ENCODE data around the gene MAN2B2.
"Not testable (repeated sequence)": the region's sequence is repeated elsewhere in the genome, so short reads cannot be mapped to it uniquely, and the experiment has no call there.

Gene MAN2B2

DNA sequence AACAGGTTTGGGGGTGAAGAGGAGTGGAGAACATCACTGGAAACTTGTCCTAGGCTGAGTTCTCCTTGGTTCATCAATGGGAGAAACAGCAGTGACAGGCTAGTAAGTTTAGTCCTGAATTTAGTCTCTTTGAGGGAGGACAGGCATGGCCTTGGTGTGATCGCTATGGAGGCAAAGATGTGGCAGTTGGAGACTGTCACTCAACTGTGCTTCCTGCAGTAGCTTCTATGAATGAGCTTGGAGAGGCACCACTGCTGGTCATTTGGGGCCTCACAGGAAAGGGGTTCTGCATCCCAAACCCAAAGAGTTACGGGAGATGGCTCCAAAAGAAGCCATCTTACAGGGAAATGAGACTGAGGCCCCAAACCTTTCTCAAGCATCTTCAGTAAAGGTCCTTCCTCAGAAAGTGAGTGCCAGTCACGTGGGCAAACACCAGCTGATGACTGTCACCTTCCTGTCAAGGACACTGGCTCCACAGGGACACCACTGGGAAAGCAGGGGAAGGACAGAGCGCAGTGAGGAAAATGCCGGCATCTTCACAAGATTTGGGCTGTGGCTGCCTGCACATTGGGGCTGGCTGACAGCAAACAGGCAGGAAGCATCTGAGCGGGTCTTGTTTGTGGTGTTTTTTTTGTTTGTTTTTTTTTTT lies 72.7 kb downstream of the MAN2B2 start:
- TF ChIP-seq, protein P1, sequence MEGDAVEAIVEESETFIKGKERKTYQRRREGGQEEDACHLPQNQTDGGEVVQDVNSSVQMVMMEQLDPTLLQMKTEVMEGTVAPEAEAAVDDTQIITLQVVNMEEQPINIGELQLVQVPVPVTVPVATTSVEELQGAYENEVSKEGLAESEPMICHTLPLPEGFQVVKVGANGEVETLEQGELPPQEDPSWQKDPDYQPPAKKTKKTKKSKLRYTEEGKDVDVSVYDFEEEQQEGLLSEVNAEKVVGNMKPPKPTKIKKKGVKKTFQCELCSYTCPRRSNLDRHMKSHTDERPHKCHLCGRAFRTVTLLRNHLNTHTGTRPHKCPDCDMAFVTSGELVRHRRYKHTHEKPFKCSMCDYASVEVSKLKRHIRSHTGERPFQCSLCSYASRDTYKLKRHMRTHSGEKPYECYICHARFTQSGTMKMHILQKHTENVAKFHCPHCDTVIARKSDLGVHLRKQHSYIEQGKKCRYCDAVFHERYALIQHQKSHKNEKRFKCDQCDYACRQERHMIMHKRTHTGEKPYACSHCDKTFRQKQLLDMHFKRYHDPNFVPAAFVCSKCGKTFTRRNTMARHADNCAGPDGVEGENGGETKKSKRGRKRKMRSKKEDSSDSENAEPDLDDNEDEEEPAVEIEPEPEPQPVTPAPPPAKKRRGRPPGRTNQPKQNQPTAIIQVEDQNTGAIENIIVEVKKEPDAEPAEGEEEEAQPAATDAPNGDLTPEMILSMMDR (IDR thresholded peaks at IDR 0.05; ENCODE audit: low read length, missing control alignments), result no peak
- no peak for DNase-seq (ENCODE audit: low read depth)
- H3K4me3 ChIP-seq (replicated peaks; ENCODE audit: low read depth, low read length), result no peak overlapping the region

DNA sequence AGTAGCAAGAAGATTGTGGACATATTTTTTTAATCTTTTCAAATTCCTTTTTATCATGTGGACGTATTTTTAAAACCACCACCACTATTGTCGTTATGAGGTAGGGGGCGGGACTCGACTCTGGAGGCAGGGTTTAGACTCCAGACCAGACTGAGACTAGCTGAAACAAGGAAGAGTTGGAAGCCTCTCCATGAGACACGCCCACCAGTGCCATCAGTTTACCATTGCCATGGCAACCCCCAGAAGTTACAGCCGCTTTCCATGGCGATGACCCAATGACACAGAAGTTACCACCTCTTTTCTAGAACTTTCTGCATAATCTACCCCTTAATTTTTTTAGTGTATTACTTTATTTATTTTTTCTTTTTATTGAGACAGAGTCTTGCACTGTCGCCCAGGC lies 74.2 kb downstream of the MAN2B2 start:
- H3K4me3 ChIP-seq (replicated peaks; ENCODE audit: low read depth, low read length), result no peak overlapping the region
- TF ChIP-seq, protein P1 (IDR thresholded peaks at IDR 0.05; ENCODE audit: low read length, missing control alignments), result no peak
- no peak for DNase-seq (ENCODE audit: low read depth)

DNA sequence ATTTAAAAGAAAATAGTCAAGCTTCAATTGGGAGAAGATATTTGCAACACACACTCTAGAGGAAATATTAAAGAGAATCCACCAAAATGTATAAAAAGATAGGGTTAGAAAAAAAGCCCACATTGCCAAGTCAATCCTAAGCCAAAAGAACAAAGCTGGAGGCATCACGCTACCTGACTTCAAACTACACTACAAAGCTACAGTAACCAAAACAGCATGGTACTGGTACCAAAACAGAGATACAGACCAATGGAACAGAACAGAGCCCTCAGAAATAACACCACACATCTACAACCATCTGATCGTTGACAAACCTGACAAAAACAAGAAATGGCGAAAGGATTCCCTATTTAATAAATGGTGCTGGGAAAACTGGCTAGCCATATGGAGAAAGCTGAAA lies 79.2 kb downstream of the MAN2B2 start:
- not testable (repeated sequence) for DNase-seq (ENCODE audit: low read depth); H3K4me3 ChIP-seq (replicated peaks; ENCODE audit: low read depth, low read length)

DNA sequence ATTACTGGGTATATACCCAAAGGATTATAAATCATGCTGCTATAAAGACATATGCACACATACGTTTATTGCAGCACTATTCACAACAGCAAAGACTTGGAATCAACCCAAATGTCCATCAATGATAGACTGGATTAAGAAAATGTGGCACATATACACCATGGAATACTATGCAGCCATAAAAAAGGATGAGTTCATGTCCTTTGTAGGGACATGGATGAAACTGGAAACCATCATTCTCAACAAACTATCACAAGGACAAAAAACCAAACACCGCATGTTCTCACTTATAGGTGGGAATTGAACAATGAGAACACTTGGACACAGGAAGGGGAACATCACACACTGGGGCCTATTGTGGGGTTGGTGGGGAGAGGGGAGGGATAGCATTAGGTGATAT lies 80.3 kb downstream of the MAN2B2 start:
- not testable (repeated sequence) for H3K4me3 ChIP-seq (replicated peaks; ENCODE audit: low read depth, low read length); DNase-seq (ENCODE audit: low read depth)

DNA sequence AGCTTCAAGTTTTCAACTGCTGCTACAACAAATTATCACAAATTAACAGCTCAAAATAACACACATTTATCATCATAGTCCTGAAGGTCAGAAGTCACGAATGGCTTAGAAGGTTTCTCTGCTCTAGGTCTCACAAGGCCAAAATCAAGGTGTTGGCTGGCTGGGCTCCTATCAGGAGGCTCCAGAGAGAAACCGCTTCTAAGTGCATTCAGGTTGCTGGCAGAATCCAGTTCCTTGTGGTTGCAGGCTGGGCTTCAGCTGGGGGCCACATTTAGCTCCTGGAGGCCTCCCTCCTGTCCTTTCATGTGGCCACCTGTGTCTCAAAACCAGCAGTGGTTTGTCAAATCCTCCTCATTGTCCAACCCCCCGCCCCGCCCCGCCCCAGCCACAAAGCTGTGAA lies 80.9 kb downstream of the MAN2B2 start:
- H3K4me3 ChIP-seq (replicated peaks; ENCODE audit: low read depth, low read length), result no peak overlapping the region
- TF ChIP-seq, protein P1 (IDR thresholded peaks at IDR 0.05; ENCODE audit: low read length, missing control alignments), result no peak
- DNase-seq (ENCODE audit: low read depth), result no peak

DNA sequence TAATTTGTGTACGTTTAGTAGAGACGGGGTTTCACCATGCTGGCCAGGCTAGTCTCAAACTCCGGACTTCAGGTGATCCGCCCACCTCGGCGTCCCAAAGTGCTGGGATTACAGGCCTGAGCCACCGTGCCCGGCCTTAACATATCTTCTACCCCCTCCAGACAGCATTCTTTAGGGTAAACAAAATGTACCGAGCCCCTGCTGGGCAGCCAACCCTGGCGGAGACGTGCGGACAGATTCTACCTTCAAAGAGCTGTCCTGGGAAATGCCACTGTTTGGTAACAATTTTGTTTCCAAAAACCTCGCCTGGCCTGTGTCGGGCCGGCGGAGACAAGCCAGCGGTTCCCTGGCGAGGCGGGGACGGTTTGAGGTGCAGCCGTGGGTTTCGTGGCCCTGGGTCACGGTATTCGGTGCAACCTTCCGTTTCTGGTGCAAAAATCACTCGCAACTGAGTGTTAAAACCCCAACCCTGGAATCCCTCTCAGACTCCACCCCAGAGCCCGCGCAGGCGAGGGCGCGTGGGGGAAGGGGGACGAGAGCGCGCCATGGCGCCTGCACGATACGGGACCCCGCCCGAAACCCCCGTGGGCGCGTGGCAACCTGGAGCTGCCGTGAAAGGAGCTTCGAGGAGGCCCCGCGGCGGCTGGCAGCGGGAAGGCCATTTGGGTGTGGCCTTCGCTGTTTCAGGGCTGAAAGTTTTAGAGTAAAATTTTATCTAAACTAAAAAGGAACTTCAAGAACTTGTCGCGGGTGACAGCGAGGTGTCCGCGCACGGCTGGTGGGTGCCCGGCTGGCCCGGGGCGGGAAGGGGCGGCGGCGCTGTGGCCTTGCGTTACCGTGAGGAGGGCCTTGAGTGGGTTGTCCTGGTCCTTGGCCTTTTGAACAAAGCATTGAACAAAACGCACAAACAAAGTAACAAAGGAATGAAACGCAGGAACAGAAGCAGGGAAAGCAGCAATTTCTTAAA lies 82.5 kb downstream of the MAN2B2 start:
- no peak for DNase-seq (ENCODE audit: low read depth)
- TF ChIP-seq, protein P1 (IDR thresholded peaks at IDR 0.05; ENCODE audit: low read length, missing control alignments), result no peak
- H3K4me3 ChIP-seq (replicated peaks; ENCODE audit: low read depth, low read length), result no peak overlapping the region

DNA sequence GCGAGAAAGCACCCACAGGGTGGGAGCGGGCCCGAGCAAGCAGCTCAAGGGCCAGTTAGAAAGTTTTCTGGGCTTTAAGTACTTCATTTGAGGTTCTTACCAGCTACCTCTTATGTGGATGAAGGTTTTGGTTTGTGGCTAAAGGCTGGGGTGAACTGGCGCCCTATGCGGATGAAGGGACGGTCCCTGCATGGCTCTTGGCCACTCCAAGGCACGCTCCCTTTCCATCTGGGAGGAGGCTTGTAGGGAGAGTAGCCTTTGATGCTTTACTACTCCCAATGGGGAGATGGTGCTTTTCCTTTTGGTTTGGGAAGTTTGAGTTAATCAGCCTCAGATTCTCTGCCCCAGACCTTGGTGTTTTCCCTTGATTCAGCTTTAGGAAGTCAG lies 83.2 kb downstream of the MAN2B2 start:
- TF ChIP-seq, protein P1 (IDR thresholded peaks at IDR 0.05; ENCODE audit: low read length, missing control alignments), result no peak
- no peak for DNase-seq (ENCODE audit: low read depth)
- H3K4me3 ChIP-seq (replicated peaks; ENCODE audit: low read depth, low read length), result no peak overlapping the region

Measured in fibroblast of pulmonary artery (primary cell).